Right lobe of liver (tissue), 4 donors: Measurements from ENCODE around the gene RASSF7.

Experiments
- CTCF ChIP-seq, 4 donors: fragments of 200-600 bp in 3 of 4; fragments of 450-650 bp in 1 of 4; IDR thresholded peaks; one replicate each; pipeline versions ENCODE4 v1.5.1 to v1.8.0; 2016 to 2022; ENCODE audit warnings: antibody characterized with exemption in 4 of 4, mild to moderate bottlenecking in 2 of 4
- POLR2A ChIP-seq: fragments of 450-650 bp; IDR thresholded peaks from one replicate; pipeline ENCODE4 v1.6.1; 2017; ENCODE audit warnings: antibody characterized with exemption, mild to moderate bottlenecking
- donor health status: DM: no; HTN: no; CAD: no.
- donor health status: DM: no; HTN: no; CAD: no.
- donor health status: DM: no; HTN: yes; CAD: no.

- TF ChIP-seq POLR2A (no peak), CTCF (IDR thresholded peaks at IDR 0.05) (no peak)
These were observed 45.5 kb downstream of the RASSF7 start for GRCh38 chr11:606245-606644.
